Measurements from ENCODE around the gene AADAC. TPM values are rescaled to one million over a fixed set of nuclear protein-coding genes. Genes with fewer than 3 reads are reported as not detected.

The AADAC gene
- polyA plus RNA-seq, 1 donor (not counting 4 experiments of a cell fraction or from before 2014, with no cell fraction given) = 0.28 TPM

GRCh38 chr3:151793636-151794035, 20.3 kb upstream of the AADAC start:
- dilution Hi-C loops (cut with MboI; ENCODE audit: extremely low pct_ligation_motif_present, low sequenced_read_pairs) = no loop called here
- H3K9ac ChIP-seq (ENCODE audit: control insufficient read depth, extremely low read depth, insufficient read depth, low read length) = no peak overlapping the region
- no peaks in the 10 kb centered on the region for H3K27me3 ChIP-seq (ENCODE audit: control insufficient read depth, extremely low read depth, insufficient read depth, low read length)
- no peak overlapping the region for H3K4me2 ChIP-seq (ENCODE audit: control insufficient read depth, extremely low read depth, insufficient read depth, low read depth, low read length)
- no peak overlapping the region for H3K27ac ChIP-seq (ENCODE audit: control insufficient read depth, insufficient read depth, low read length)
- TF ChIP-seq EZH2 (IDR thresholded peaks at IDR 0.05; ENCODE audit: low read length) = no peak
- no peak for TF ChIP-seq CTCF (optimal IDR thresholded peaks at IDR 0.05 in 1 of 3, IDR thresholded peaks at IDR 0.05 in 1 of 3, conservative IDR thresholded peaks at IDR 0.05 in 1 of 3; ENCODE audit: extremely low read depth in 1 of 3, insufficient read depth in 2 of 3, low read length in 3 of 3)
- no peaks in the 10 kb centered on the region for H3K9me1 ChIP-seq (ENCODE audit: control insufficient read depth, extremely low read depth, insufficient read depth, low read length)
- no peaks in the 10 kb centered on the region for H3K79me2 ChIP-seq (ENCODE audit: control insufficient read depth, insufficient read depth, low read length)
- no peaks in the 10 kb centered on the region for H4K20me1 ChIP-seq (ENCODE audit: control insufficient read depth, extremely low read depth, insufficient read depth, low read length)
- H3K4me3 ChIP-seq (ENCODE audit: control insufficient read depth in 2 of 3, extremely low read depth in 1 of 3, insufficient read depth in 2 of 3, low read depth in 1 of 3, low read length in 3 of 3) = no peak overlapping the region
- H3K9me3 ChIP-seq (ENCODE audit: control insufficient read depth, low read depth, low read length) = no peaks in the 10 kb centered on the region
- peaks cover 4% of the 10 kb centered on the region for H3K4me1 ChIP-seq (ENCODE audit: control insufficient read depth, extremely low read depth, insufficient read depth, low read length)
- DNase-seq (ENCODE audit: low read depth, low spot score) (no peak), FAIRE-seq (no peak)
- no peaks in the 10 kb centered on the region for H3K36me3 ChIP-seq (ENCODE audit: control insufficient read depth in 2 of 2, extremely low read depth in 1 of 2, insufficient read depth in 2 of 2, low read length in 2 of 2)
- no peak overlapping the region for H2AFZ ChIP-seq (ENCODE audit: control insufficient read depth, low read length)

GRCh38 chr3:151794080-151794479, 19.8 kb upstream of the AADAC start:
- dilution Hi-C loops (cut with MboI; ENCODE audit: extremely low pct_ligation_motif_present, low sequenced_read_pairs) = no loop called here
- Histone ChIP-seq H3K79me2 (ENCODE audit: control insufficient read depth, insufficient read depth, low read length) (no peaks in the 10 kb centered on the region), H3K36me3 (ENCODE audit: control insufficient read depth in 2 of 2, extremely low read depth in 1 of 2, insufficient read depth in 2 of 2, low read length in 2 of 2) (no peaks in the 10 kb centered on the region), H3K9me3 (ENCODE audit: control insufficient read depth, low read depth, low read length) (no peaks in the 10 kb centered on the region), H4K20me1 (ENCODE audit: control insufficient read depth, extremely low read depth, insufficient read depth, low read length) (no peaks in the 10 kb centered on the region), H3K4me3 (ENCODE audit: control insufficient read depth in 2 of 3, extremely low read depth in 1 of 3, insufficient read depth in 2 of 3, low read depth in 1 of 3, low read length in 3 of 3) (no peak overlapping the region), H3K9ac (ENCODE audit: control insufficient read depth, extremely low read depth, insufficient read depth, low read length) (no peak overlapping the region), H3K4me2 (ENCODE audit: control insufficient read depth, extremely low read depth, insufficient read depth, low read depth, low read length) (no peak overlapping the region), H3K4me1 (ENCODE audit: control insufficient read depth, extremely low read depth, insufficient read depth, low read length) (peaks cover 4% of the 10 kb centered on the region), H2AFZ (ENCODE audit: control insufficient read depth, low read length) (no peak overlapping the region), H3K27me3 (ENCODE audit: control insufficient read depth, extremely low read depth, insufficient read depth, low read length) (no peaks in the 10 kb centered on the region), H3K9me1 (ENCODE audit: control insufficient read depth, extremely low read depth, insufficient read depth, low read length) (no peaks in the 10 kb centered on the region), H3K27ac (ENCODE audit: control insufficient read depth, insufficient read depth, low read length) (no peak overlapping the region)
- TF ChIP-seq CTCF (optimal IDR thresholded peaks at IDR 0.05 in 1 of 3, IDR thresholded peaks at IDR 0.05 in 1 of 3, conservative IDR thresholded peaks at IDR 0.05 in 1 of 3; ENCODE audit: extremely low read depth in 1 of 3, insufficient read depth in 2 of 3, low read length in 3 of 3) (no peak), EZH2 (IDR thresholded peaks at IDR 0.05; ENCODE audit: low read length) (no peak)
- FAIRE-seq (no peak), DNase-seq (ENCODE audit: low read depth, low spot score) (no peak)

Data from keratinocyte (primary cell).